HL-60/S4 (cell line): ENCODE results near the gene SPOCK1.
"Not testable (repeated sequence)": the region's sequence is repeated elsewhere in the genome, so short reads cannot be mapped to it uniquely, and the experiment has no call there.

ENCODE experiments used
- in situ Hi-C: fragments of 300-500 bp; cut with MboI; formaldehyde crosslinking; loops from 2 replicates; pipeline ENCODE4 v1.14.3; 2022; ENCODE audit warnings: low sequenced_read_pairs

SPOCK1 gene

DNA sequence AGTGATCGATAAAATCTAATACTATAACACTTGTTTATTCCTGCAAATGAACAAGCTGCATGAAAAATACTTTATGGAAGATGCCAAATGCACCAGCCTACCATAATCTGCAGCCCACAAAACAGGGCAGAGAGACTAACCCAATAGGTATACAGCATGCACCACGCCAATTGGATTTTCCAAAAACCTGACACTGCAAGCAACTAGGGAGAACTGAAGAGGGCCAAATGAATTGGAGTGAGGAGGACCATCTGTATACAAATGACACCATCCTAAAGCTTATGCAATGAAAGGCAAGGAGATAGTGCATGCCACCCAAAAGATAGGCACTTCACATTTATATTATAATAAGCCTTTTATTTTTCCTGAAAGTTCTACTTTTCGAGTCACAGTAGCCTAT lies 100.4 kb downstream of the SPOCK1 start:
- in situ Hi-C loops, result no loop called here

DNA sequence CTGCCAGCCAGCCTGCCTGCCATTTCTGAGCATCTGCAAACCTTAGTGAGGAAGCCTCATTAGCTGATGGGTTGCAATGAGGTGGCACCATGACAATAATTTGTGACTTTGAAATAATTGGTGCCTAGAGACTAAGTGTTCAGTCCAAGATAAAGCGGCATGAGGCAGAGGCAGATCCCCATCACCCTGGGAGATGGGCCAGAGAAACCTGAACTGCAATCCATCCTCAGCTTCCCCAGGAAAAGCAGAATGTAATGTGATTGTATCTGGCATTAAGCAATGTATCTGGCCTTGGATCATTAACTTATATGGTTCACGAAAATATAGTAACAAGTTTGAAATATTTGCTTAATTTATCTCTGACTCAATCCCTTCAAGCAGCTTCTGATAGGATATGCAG lies 101.0 kb downstream of the SPOCK1 start:
- in situ Hi-C loops, result no loop called here

DNA sequence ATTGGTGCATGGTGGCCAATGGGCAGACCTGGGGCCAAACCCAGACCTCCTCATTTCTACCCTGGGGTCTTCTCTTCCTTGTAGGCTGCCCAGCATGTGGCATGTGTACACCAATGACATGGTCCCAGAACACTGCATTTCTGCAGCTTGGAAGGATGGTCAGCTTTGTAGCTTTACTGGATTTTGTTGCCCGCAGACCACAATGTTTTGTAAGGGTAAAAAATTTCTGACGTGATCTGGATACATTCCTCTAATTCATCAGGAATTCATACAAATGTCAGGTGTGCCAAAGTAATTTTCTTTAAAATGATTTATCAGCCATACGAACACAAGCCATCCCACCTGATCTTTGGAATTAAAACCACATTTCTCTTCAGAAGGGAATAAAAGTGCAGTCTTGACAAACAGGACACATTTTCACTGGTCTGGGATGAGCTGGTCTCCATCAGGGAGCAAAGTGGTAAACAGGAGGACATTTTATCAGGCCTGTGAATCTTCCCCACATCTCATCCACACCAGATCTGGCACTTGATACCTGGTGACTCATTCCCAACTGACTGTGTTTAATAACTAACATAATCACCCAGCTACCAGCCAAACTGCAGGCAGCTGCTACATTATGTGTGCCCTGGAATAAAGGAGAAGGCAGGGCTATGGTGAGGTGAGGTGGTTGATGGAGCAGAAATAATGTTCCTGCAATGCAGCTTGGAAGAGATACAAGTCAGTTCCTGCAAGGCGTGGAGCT lies 103.9 kb downstream of the SPOCK1 start:
- in situ Hi-C loops, result no loop called here

DNA sequence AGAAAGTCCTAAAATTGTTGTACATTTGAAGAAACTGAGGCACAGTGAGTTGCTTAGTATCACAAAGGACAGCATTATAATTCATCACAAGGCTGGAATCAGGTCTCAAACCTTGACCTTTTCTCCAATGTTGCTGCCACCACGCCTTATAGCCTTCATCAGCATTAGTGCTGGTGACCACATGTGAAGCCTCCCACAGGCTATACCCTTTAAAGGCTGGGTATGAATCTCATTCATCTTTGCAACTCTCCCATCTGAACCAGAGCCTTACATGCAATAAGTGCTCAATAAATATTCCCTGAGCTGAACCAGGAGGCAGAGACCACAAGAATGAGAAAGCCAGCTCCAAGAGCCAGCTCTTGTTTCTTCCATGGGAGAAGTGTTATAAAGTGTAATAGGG lies 104.7 kb downstream of the SPOCK1 start:
- in situ Hi-C loops, result no loop called here

GRCh38 chr5:137393196-137393993 lies 105.7 kb downstream of the SPOCK1 start:
- in situ Hi-C loops, result no loop called here

DNA sequence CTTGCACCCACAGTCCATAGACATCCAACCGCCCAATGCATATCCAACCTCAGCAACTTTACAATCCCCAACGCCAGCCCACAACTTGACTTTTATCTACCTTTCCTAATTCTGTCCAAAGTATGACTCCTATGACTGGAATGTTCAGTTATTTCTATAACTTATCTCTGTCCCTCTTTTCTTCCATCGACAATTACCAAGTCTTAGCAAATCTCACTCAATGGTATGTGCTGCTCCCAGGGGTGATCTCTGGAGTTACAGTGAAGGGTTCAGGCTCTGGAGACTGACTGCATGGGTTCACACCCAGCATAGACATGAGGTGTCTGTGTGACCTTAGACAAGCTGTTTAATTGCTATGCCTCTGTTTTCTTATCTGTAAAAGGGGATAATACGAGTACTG lies 106.9 kb downstream of the SPOCK1 start:
- in situ Hi-C loops, result no loop called here

DNA sequence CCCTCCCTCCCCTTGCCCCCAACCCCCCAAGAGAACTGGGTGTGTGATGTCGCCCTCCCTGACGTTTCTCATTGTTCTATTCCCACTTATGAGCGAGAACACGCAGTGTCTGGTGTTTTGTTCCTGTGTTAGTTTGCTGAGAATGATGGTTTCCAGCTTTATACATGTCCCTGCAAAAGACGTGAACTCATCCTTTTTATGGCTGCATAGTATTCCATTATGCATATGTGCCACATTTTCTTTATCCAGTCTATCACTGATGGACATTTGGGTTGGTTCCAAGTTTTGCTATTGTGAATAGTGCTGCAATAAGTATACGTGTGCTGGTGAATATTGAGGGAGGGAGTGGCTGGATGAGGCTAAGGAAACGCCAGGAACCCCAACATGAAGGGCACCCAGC lies 108.1 kb downstream of the SPOCK1 start:
- in situ Hi-C loops, result not testable (repeated sequence)

- in situ Hi-C loops, result no loop called here
These were observed 110.1 kb downstream of the SPOCK1 start for GRCh38 chr5:137389042-137389441.

- in situ Hi-C loops, result no loop called here
These were observed 114.1 kb downstream of the SPOCK1 start for GRCh38 chr5:137385064-137385463.

- in situ Hi-C loops, result no loop called here
These were observed 115.2 kb downstream of the SPOCK1 start for GRCh38 chr5:137383909-137384308.

GRCh38 chr5:137381555-137381954 lies 117.6 kb downstream of the SPOCK1 start:
- in situ Hi-C loops, result no loop called here

GRCh38 chr5:137379555-137380286 lies 119.4 kb downstream of the SPOCK1 start:
- in situ Hi-C loops, result no loop called here

DNA sequence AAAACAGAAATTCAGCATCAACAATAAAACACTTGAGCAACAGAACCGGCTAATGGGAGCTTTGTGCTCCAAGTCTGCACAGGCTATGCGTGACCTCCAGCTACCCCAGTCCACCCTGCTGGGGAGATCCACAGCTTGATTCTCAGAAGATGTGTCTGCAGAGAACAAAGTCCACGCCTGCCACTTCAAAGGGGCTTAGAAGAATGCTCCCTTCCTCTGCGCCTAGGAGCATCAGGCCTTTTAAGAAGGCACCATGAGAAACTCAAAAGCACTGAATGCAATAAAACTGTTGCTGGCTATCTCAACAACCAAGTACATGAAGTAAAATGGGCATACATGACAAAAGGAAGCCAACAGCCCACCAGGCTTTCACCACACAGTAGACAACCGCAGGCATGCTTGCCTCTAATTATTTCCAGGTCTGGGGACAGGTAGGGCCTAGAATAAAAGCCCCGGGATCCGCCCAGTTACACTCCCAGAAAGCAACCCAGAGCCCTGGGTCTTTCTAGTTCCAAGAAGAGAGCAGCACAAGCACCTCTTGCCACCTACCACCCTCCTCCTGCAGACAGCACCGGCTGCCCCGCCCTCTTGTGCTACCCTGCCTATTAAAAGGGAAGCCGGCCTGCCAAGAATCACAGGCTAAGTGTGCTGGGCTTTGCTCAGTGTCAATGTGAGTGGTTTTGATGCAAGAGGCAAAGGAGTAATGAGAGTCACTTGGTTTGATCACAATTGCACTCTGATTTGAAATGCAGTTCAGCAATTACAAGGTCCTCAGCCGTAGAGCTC lies 123.2 kb downstream of the SPOCK1 start:
- in situ Hi-C loops, result no loop called here

DNA sequence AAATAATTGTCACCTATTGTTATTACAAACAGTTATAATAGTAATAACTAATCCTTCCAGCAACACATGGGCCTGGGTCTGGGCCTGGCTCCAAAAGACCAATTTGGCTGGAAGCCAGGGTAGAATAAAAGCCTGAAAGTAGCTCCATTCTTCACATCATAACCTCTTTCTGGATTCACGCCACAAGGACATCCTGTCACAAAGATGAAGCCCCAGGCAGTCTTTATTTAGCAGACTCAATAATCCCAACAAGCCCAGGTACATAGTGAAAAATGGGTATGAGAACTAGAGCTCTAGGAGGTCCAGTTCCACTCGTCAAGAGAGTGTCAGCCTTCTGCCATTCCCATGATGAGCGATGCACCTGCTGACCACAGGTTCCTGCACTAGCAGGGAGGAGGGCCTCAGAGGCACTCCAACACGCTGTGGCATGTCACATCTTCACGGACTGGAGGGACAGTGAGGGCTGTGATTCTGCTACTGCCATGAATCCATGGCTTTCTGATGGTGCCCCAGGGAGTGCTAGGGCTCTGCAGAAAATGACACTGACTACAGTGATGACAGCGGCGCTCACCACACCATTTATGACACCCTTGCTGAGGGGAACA lies 124.9 kb downstream of the SPOCK1 start:
- in situ Hi-C loops, result no loop called here

DNA sequence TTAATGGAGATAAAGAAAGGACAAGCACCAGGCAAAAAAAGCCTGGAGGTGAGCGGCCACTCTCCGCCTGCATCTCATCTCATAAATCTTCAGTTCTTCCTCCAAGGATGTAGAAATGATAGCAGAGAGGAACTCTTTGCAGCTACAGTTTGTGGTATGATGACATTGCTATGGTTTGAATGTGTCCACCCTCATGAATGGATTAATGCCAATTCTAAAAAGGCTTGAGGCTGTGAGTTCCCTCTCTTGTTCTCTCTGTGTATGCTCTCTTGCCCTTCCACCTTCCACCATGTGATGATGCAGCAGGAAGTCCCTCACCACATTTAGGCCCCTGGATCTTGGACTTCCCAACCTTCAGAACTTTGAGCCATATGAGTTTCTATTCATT lies 126.4 kb downstream of the SPOCK1 start:
- in situ Hi-C loops, result no loop called here

- in situ Hi-C loops, result no loop called here
These were observed 126.9 kb downstream of the SPOCK1 start for GRCh38 chr5:137372016-137372772.

DNA sequence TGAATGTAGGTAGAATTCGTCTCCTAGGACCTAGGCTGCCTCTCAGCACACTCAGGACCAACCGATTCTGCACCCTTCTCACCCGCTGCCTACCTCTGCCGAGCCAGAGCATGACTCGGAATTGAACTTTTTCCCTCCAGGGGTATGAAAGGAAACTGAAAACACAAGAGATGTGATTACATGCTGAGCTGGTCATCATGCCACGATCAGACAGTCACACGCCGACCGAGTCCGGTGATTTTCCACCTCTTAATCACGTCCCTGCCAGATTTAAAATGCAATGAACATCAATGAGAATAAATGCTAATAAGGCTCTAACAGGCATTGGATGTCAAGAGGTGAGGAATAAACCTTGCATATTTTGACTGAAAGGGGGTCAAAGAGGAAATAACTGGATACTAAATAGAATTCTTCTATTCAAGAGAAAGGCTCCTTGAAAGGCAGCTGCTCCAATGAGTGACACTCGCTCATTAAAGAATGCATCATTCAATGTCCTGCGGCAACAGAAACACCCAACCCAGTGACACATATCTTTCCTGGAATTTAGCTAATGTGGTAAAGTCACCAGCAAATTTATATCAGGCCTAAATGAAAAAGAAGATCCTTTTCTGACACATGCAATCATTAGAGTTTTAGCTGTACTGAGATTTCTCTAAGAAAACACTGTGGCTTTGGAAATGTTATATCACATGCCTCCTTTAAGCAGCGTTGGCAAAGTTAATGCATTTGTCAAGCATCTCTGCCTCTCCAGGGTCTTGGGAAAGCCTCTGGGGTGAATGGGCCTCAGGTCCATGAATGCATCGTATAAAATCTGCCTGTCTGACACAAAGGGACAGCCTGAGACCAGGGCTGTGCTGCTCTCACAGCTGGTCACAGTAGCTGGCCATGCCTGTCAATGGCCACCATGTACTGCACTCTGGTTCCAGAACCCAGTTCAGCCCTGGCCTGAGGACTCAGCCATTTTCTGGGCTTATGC lies 128.7 kb downstream of the SPOCK1 start:
- in situ Hi-C loops, result no loop called here

DNA sequence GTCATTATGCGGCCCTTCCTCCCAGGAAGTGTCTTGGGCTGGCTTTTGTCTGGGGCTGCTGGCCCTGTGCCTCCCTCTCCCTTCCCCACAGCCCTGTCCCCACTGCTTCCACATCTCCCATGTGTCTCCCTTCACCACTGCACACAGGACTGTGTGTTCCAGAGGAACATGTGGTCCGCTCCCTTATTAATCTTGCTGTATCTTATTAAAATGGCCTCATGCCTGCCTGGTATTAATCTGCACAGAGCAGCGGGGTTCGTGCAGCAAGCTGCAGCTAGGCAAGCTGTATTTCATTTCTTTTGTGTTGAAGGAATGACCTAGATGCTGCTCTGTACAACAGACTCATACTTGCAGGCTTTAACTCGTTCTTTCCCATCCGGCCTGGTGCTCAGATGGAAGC lies 130.5 kb downstream of the SPOCK1 start:
- in situ Hi-C loops, result no loop called here

DNA sequence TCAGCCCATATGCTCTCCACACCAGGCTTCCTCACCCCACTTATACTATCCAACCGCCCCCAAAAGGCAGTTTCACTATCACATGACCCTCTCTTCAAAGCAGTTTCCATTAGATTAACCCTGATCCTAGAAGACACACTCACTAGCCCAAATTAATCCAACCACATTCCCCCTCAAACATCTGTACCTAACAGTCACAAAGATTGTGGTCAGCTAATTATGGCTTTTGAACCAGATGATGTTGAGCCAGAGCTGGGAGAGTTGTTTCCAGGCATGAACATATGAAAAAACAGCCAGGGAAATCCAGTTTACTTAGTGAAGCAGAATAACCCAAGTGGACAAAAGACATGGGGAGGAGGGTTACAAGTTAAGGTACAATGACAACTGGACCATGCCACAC lies 131.2 kb downstream of the SPOCK1 start:
- in situ Hi-C loops, result no loop called here
